ENCODE data around the gene AUTS2.

GRCh38 chr7:70450731-70451130 lies 852.5 kb downstream of the AUTS2 start:
- no peak for TF ChIP-seq CTCF (IDR thresholded peaks at IDR 0.05)
- no peak for TF ChIP-seq POLR2A (IDR thresholded peaks at IDR 0.05)
